Liver (tissue), 9 donors: Measurements from ENCODE around the gene FOXO1. TPM values are rescaled to one million over a fixed set of nuclear protein-coding genes. Genes with fewer than 3 reads are reported as not detected.

Experiments used
- DNase-seq: peaks from one replicate; pipeline ENCODE4 v3.0.0-alpha.2; 2017; ENCODE audit warnings: low spot score
- H3K27ac ChIP-seq, 2 donors: one replicate each; pipeline ENCODE4 v1.7.0; 2013; ENCODE audit warnings: inconsistent platforms in 2 of 2, low read length in 2 of 2, control low read depth in 1 of 2, low read depth in 1 of 2, mild to moderate bottlenecking in 1 of 2
- H3K27me3 ChIP-seq, 4 donors: one replicate each; pipeline versions ENCODE4 v1.6.1 to v1.7.0; 2013; ENCODE audit warnings: low read length in 3 of 4, inconsistent platforms in 1 of 4, mild to moderate bottlenecking in 1 of 4, moderate library complexity in 1 of 4; ENCODE audit not compliant: control insufficient read depth in 4 of 4, insufficient read depth in 4 of 4
- H3K36me3 ChIP-seq, 4 donors: one replicate each; pipeline versions ENCODE4 v1.6.1 to v1.7.0; 2013; ENCODE audit warnings: low read length in 3 of 4, mild to moderate bottlenecking in 3 of 4, low read depth in 1 of 4, moderate library complexity in 1 of 4; ENCODE audit not compliant: control insufficient read depth in 4 of 4, insufficient read depth in 3 of 4
- H3K4me1 ChIP-seq, 4 donors: one replicate each; pipeline versions ENCODE4 v1.6.1 to v1.7.0; 2013; ENCODE audit warnings: low read length in 3 of 4, mild to moderate bottlenecking in 3 of 4, moderate library complexity in 1 of 4; ENCODE audit not compliant: control insufficient read depth in 4 of 4, insufficient read depth in 4 of 4
- H3K4me3 ChIP-seq, 3 donors: one replicate each; pipeline versions ENCODE4 v1.6.1 to v1.7.0; 2013; ENCODE audit warnings: low read length in 3 of 3, control low read depth in 1 of 3, low read depth in 1 of 3, mild to moderate bottlenecking in 1 of 3
- H3K9ac ChIP-seq, 2 donors: one replicate each; pipeline ENCODE4 v1.7.0; 2013; ENCODE audit warnings: low read length in 2 of 2, mild to moderate bottlenecking in 2 of 2, moderate library complexity in 2 of 2, control low read depth in 1 of 2, low read depth in 1 of 2
- H3K9me3 ChIP-seq, 4 donors: one replicate each; pipeline versions ENCODE4 v1.6.1 to v1.7.0; 2013; ENCODE audit warnings: low read length in 3 of 4; ENCODE audit not compliant: control insufficient read depth in 4 of 4
- ATF3 ChIP-seq: IDR thresholded peaks from 2 replicates; pipeline ENCODE4 v1.6.1; 2016; ENCODE audit warnings: antibody characterized with exemption
- CTCF ChIP-seq: fragments of 150-350 bp; IDR thresholded peaks from 2 replicates; pipeline ENCODE4 v1.5.1; 2017; ENCODE audit warnings: improper control_type of control experiment, low read depth, low read length; ENCODE audit not compliant: missing input control
- EGR1 ChIP-seq, 2 donors: IDR thresholded peaks; 2 replicates each; pipeline ENCODE4 v1.6.1; 2016 to 2018; ENCODE audit warnings: antibody characterized with exemption in 2 of 2, low read depth in 2 of 2
- FOXA1 ChIP-seq: IDR thresholded peaks from 2 replicates; pipeline ENCODE4 v1.6.1; 2016; ENCODE audit warnings: antibody characterized with exemption
- FOXA2 ChIP-seq: IDR thresholded peaks from 2 replicates; pipeline ENCODE4 v1.6.1; 2016; ENCODE audit warnings: antibody characterized with exemption
- GABPA ChIP-seq, 2 donors: IDR thresholded peaks in 1 of 2; conservative IDR thresholded peaks in 1 of 2; 2 replicates each; pipeline ENCODE4 v1.6.1; 2016; ENCODE audit warnings: antibody characterized with exemption in 2 of 2, mild to moderate bottlenecking in 1 of 2, moderate library complexity in 1 of 2
- HNF4A ChIP-seq, 2 donors: conservative IDR thresholded peaks; 2 replicates each; pipeline ENCODE4 v1.6.1; 2016; ENCODE audit warnings: antibody characterized with exemption in 2 of 2, mild to moderate bottlenecking in 2 of 2
- HNF4G ChIP-seq: IDR thresholded peaks from 2 replicates; pipeline ENCODE4 v1.6.1; 2016; ENCODE audit warnings: antibody characterized with exemption
- JUND ChIP-seq, 2 donors: IDR thresholded peaks; 2 replicates each; pipeline ENCODE4 v1.6.1; 2016; ENCODE audit warnings: antibody characterized with exemption in 2 of 2
- MAX ChIP-seq: IDR thresholded peaks from 2 replicates; pipeline ENCODE4 v1.6.1; 2016; ENCODE audit warnings: antibody characterized with exemption
- NR2F2 ChIP-seq: IDR thresholded peaks from 2 replicates; pipeline ENCODE4 v1.6.1; 2016; ENCODE audit warnings: antibody characterized with exemption
- RAD21 ChIP-seq, 2 donors: IDR thresholded peaks; 2 replicates each; pipeline ENCODE4 v1.6.1; 2016; ENCODE audit warnings: antibody characterized with exemption in 2 of 2, mild to moderate bottlenecking in 2 of 2
- REST ChIP-seq: IDR thresholded peaks from 2 replicates; pipeline ENCODE4 v1.6.1; 2016; ENCODE audit warnings: antibody characterized with exemption, mild to moderate bottlenecking
- RXRA ChIP-seq, 2 donors: IDR thresholded peaks; 2 replicates each; pipeline ENCODE4 v1.6.1; 2017 to 2018; ENCODE audit warnings: antibody characterized with exemption in 2 of 2, mild to moderate bottlenecking in 1 of 2
- SP1 ChIP-seq: IDR thresholded peaks from 2 replicates; pipeline ENCODE4 v1.6.1; 2018; ENCODE audit warnings: antibody characterized with exemption, mild to moderate bottlenecking
- TAF1 ChIP-seq: conservative IDR thresholded peaks from 2 replicates; pipeline ENCODE4 v1.6.1; 2016; ENCODE audit warnings: antibody characterized with exemption, mild to moderate bottlenecking
- YY1 ChIP-seq: IDR thresholded peaks from 2 replicates; pipeline ENCODE4 v1.6.1; 2016; ENCODE audit warnings: antibody characterized with exemption, mild to moderate bottlenecking
- ZBTB33 ChIP-seq: IDR thresholded peaks from 2 replicates; pipeline ENCODE4 v1.6.1; 2016; ENCODE audit warnings: antibody characterized with exemption
- WGBS: extraction: QIAGEN DNeasy Blood & Tissue Kit; methylation state at CpG from one replicate; pipeline ENCODE4 v1.1.7; 2013; 5-methylcytosine and 5-hydroxymethylcytosine counted together
- polyA plus RNA-seq, 2 donors: library from polyadenylated mRNA; stranded (reverse) in 1 of 2; unstranded in 1 of 2; fragments of 200-250 nt in 1 of 2; fragments of >200 nt in 1 of 2; fragmentation: Nextera tagmentation in 1 of 2; extraction: Ambion mirVana in 1 of 2; gene quantifications; one replicate each; pipeline versions ENCODE4 v1.2.1 to v1.2.3, GENCODE V29; 2013 to 2015
- total RNA-seq, 2 donors: library from RNA; depleted of rRNA; stranded (reverse); fragments of >200 nt; gene quantifications; one replicate each; pipeline ENCODE4 v1.2.3, GENCODE V29; 2014
- donor health status: healthy.
- donor health status: healthy.
- donor health status: healthy.
- donor health status: healthy.
- donor health status: healthy.

The FOXO1 gene
- total and polyA plus RNA-seq, 4 donors = 5.4 to 23.6 (median 8.6) TPM

- Histone ChIP-seq H3K27ac (no peak overlapping the region), H3K9me3 (no peaks in the 10 kb centered on the region), H3K4me3 (no peak overlapping the region), H3K9ac (no peak overlapping the region), H3K4me1 (peaks cover 6 to 16% (median 11%) of the 10 kb centered on the region in 4 donors), H3K27me3 (no peaks in the 10 kb centered on the region), H3K36me3 (no peaks in the 10 kb centered on the region)
- TF ChIP-seq ZBTB33 = no peak
- TF ChIP-seq RXRA (IDR thresholded peaks at IDR 0.05) = no peak
- no peak for TF ChIP-seq NR2F2
- TF ChIP-seq CTCF = no peak
- no peak for TF ChIP-seq EGR1 (IDR thresholded peaks at IDR 0.05; ENCODE audit: low read depth in 2 of 2)
- TF ChIP-seq MAX = no peak
- no peak for TF ChIP-seq ATF3
- no peak for TF ChIP-seq TAF1
- TF ChIP-seq FOXA2 = no peak
- TF ChIP-seq GABPA (IDR thresholded peaks at IDR 0.05 in 1 of 2, conservative IDR thresholded peaks at IDR 0.05 in 1 of 2) = no peak
- no peak for TF ChIP-seq REST
- TF ChIP-seq HNF4A (conservative IDR thresholded peaks at IDR 0.05) = no peak
- TF ChIP-seq YY1 = no peak
- TF ChIP-seq SP1 = no peak
- no peak for DNase-seq
- WGBS = 96% methylated on average over 3 of the region's 3 CpGs
These were observed 33.5 kb downstream of the FOXO1 start for GRCh38 chr13:40632915-40633314.

- no peak overlapping the region for H3K9ac ChIP-seq
- H3K36me3 ChIP-seq = no peaks in the 10 kb centered on the region
- H3K4me3 ChIP-seq = no peak overlapping the region
- no peak for DNase-seq
- H3K27me3 ChIP-seq = no peaks in the 10 kb centered on the region
- 86% methylated on average over 4 of the region's 4 CpGs for WGBS
- peaks cover 8 to 23% (median 14%) of the 10 kb centered on the region in 4 donors for H3K4me1 ChIP-seq
- no peaks in the 10 kb centered on the region for H3K9me3 ChIP-seq
- H3K27ac ChIP-seq = no peak overlapping the region
- no peak for TF ChIP-seq SP1
- no peak for TF ChIP-seq GABPA (IDR thresholded peaks at IDR 0.05 in 1 of 2, conservative IDR thresholded peaks at IDR 0.05 in 1 of 2)
- TF ChIP-seq JUND (IDR thresholded peaks at IDR 0.05) = no peak
- TF ChIP-seq HNF4G = no peak
- no peak for TF ChIP-seq TAF1
- no peak for TF ChIP-seq REST
- TF ChIP-seq ZBTB33 = no peak
- TF ChIP-seq HNF4A (conservative IDR thresholded peaks at IDR 0.05) = no peak
- TF ChIP-seq RAD21 (IDR thresholded peaks at IDR 0.05) = no peak
- TF ChIP-seq ATF3 = no peak
- no peak for TF ChIP-seq FOXA1
- TF ChIP-seq RXRA (IDR thresholded peaks at IDR 0.05) = no peak
- TF ChIP-seq NR2F2 = no peak
These were observed 34.8 kb downstream of the FOXO1 start for GRCh38 chr13:40631605-40632004.
